Activated CD4-positive, alpha-beta T cell treated with anti-CD3 and anti-CD28 coated beads, Interleukin-2, amount 50 U/mL, for 4 hours (primary cell): Measurements from ENCODE around the gene SLC4A9.
A peak's percentile ranks its signal among the peaks of the same experiment; 100 is the strongest.

Source experiments
- DNase-seq, 2 experiments: peaks; one replicate each; pipeline ENCODE4 v3.0.0-alpha.2; 2020

SLC4A9 gene

DNA sequence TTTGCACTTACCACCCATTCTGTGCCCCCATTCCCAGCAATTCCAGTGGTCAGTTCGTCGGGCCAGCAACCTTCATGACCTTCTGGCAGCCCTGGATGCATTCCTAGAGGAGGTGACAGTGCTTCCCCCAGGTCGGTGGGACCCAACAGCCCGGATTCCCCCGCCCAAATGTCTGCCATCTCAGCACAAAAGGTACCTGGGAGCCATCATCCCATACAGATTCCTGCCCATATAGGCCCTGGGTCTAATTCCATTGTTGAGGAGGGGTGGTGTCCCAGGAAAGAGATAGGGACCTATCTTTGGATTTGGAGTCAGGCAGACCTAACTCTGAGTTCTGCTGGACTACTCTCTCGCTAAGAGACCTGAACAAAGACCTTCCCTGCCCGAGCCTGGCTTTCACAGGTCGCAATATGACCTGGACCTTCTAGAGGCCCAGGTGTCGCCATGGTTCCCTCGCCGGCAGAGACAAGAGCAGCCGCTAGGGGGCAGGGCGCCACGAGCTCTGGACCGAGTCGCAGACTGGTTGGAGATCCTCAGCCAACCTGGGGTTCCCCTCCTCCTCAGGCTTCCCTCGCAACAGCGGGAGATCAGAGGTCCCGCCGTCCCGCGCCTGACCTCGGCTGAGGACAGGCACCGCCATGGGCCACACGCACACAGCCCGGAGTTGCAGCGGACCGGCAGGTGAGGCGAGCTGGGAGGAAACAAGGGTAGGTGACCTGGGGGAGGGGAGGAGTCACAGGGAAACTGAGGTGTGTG lies 3.1 kb downstream of the SLC4A9 start:
- peak; percentile 79 to 83 for DNase-seq

DNA sequence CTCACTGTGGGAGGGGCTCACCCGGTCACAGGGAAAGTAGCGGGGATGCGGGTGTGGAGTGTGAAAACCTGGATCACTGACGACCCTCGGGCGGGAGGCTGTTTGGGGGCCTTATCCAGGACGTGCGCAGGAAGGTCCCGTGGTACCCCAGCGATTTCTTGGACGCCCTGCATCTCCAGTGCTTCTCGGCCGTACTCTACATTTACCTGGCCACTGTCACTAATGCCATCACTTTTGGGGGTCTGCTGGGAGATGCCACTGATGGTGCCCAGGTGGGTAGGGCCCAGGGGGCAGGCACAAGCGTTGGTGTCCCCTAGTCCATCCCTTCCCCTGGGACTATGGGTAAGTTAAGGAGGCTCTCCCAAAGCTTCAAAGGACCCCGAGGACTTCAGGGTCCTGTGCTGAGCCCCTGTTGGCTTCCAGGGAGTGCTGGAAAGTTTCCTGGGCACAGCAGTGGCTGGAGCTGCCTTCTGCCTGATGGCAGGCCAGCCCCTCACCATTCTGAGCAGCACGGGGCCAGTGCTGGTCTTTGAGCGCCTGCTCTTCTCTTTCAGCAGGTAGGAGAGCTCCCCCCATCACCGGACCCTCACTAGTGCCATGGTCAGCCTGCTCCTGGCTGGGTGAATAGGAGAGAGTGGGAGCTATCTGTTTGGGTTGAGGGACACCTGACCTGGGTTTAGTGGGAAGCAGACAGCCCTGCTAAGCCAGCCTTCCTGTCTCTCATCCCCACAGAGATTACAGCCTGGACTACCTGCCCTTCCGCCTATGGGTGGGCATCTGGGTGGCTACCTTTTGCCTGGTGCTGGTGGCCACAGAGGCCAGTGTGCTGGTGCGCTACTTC lies 3.9 kb downstream of the SLC4A9 start:
- DNase-seq = no peak

DNA sequence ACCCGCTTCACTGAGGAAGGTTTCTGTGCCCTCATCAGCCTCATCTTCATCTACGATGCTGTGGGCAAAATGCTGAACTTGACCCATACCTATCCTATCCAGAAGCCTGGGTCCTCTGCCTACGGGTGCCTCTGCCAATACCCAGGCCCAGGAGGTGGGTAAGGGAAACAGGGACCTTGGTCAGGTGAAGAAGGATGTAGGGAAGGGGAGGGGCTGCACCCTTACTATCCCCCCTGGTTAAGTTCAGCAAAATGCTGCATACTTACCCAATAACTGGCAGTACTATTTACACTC lies 4.4 kb downstream of the SLC4A9 start:
- DNase-seq = no peak

DNA sequence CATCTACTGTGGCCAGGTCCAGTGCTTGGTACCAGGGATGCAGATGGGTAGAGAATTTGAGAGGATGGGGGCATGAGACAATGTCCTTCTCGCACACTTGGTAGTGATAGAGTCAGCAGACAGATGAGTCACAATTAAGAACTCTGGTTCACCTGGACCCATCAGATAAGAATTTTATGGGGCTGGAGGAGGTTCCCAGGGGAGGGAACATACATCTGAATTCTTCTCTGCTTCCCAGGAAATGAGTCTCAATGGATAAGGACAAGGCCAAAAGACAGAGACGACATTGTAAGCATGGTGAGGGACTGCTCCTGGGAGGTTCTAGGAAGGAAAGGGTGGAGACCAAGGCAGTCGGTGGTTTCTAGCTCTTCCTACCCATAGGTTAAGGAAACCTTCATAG lies 5.3 kb downstream of the SLC4A9 start:
- no peak for DNase-seq

DNA sequence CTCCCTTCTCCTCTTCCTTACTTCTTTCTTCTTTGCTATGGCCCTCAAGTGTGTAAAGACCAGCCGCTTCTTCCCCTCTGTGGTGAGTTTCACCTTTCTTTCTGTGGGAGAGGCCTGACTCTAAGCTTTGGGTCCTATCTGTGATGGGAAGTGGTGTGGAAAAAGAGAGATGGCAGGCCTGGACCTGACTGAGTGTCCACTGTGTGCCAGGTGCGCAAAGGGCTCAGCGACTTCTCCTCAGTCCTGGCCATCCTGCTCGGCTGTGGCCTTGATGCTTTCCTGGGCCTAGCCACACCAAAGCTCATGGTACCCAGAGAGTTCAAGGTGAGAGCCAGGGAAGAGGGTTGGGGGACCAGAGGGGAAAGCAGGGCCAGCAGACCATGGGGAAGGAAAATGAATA lies 5.9 kb downstream of the SLC4A9 start:
- DNase-seq = no peak

DNA sequence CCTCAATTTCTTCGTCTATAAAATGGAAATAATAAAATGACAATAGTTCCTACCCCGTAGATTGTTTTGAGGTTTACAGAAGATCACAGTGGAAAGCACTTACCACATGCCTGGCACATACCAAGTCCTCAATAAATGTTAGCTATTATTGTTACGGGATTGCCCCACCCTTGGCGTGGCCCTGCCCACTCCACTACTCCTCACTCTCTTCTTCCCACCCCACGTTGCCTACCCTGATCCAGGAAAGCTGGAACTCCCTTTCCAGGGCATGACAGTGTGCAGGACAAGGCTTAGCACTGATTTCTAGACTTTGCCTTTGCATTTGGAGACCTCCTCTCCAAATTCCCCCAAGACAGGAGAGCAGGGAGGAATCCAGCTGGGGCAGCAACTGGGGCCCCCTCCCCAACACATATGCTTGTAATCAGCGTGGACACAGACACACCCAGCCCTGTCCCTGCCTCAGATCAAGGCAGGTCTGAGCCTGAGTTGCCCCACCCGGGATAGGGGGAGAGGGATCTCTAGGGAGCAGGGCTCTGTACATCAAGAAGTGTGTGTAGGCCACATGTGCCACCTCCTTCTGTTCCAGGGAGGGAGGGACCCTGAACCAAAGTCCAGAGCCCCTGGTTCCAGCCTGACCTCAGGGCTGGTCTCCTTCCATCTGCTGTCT lies 6.7 kb downstream of the SLC4A9 start:
- DNase-seq = no peak

DNA sequence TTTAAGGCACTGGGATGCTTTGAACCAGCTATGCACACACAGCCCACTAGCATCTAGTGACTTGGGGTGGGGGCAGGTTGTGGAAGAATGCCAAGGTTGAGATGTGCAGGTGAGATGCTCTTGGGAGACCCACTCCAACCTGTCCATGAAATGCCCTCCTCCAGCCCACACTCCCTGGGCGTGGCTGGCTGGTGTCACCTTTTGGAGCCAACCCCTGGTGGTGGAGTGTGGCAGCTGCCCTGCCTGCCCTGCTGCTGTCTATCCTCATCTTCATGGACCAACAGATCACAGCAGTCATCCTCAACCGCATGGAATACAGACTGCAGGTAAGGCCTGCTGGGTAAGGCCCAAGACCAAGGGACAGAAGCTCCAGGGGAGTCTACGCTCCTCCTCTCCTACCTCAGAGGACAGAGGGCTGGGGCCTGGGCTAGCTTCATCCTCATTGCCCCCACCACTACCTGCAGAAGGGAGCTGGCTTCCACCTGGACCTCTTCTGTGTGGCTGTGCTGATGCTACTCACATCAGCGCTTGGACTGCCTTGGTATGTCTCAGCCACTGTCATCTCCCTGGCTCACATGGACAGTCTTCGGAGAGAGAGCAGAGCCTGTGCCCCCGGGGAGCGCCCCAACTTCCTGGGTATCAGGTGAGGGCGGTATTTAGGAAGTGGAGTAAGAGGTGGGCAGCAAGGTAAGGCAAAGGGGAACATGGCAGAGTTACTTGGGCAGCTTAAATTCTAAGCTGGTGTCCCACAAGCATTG lies 7.4 kb downstream of the SLC4A9 start:
- DNase-seq = no peak

DNA sequence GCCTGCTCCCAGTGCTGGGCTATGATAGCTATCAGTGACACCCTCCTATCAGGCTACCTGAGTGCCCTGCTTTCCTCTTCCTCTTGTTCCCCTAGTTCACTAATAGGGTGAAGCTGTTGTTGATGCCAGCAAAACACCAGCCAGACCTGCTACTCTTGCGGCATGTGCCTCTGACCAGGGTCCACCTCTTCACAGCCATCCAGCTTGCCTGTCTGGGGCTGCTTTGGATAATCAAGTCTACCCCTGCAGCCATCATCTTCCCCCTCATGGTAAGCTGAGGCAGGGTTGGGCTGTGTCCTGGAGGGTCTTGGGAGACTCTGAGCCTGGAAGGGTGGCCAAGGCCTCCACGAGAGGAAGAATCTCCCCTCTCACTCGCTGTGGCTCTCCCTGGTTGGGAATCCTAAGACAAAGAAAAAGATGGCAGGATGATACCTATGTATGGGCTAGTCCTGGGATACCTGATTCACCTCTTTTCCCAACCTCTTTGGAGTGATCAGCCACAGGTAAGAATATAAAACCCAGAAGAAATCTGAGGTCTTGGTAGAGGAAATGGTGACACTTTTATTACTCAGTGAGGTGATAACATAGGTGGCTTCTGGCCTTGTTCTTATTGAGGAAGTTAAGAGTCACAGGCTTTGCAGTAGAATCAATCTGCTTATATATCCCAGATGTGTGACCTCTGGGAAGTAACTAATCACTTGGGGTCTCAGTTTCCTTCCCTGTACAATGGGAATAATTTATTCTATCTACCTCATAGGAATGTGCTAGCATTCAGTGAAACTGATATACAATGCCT lies 11.6 kb downstream of the SLC4A9 start:
- no peak for DNase-seq

DNA sequence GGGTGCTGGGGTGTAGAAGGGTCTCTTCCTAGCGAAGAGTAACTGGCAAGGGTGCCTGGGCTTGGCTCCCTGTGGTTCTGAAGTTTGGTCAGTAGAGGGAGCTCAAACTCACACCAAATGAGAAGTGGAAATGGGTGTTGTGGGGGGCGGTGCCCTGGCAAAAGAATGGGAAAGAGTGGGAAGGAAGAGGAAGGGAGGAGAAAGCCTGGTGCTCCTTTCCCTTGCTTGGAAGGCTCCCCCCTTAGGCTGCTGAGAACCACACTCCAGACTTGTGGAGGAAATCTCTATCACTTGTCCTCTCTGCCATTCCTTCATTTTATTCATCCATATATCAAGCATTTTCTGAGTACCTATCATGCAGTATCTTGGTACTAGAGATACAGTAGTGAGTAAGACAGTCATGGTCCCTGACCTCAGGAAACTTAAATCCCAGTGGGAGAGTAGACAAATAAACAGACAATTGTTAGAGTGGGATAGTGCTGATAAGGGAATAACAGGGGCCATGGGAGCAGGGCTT lies 13.0 kb downstream of the SLC4A9 start:
- peak; percentile 18 to 24 for DNase-seq

DNA sequence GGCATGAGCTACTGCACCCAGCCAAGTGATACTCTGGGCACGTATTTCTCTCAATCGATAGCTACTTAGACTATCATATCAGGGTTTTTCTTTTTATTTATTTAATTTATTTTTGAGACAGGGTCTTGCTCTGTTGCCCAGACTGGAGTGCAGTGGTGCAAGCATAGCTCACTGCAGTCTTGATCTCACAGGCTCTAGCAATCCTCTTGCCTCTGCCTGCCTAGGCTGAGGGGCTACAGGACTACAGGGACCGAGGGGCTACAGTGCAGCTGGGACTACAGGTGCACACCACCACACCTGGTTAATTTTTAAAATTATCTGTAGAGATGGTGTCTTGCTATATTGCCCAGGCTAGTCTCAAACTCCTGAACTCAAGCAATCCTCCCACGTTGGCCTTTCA lies 21.4 kb downstream of the SLC4A9 start:
- DNase-seq = no peak

DNA sequence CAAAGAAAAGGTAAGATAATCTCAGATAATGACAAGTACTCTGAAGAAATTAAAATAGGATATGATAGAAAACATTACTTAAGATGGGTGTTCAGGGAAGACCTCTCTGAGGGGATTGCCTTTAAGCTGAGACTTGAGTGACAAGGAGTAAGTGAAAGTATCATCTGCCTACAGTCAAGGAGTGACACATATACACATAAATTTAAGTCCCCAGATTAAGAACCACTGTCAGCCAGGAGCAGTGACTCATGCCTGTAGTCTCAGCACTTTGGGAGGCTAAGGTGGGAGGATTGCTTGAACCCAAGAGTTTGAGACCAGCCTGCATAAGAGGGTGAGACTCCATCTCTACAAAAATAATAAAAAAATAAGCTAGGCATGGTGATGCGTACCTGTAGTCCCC lies 22.0 kb downstream of the SLC4A9 start:
- no peak for DNase-seq

DNA sequence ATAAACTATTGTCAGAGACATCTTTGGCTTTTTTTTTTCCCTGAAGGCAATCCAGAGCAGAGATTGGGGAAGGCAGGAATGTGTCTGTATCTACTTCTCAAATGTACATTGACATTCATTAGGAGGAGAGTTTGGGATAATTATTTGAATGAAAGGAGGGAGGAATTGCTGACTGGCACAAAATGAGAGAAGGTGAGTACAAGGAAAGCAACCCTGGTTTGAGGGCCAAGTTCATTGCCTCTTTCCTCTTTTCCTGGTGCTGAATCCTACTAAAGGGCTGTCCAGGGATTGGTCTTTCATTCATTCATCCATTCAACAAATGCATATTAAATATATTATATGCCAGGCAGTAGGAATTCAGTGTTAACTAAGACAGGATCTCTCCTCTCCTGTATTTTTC lies 22.9 kb downstream of the SLC4A9 start:
- no peak for DNase-seq

DNA sequence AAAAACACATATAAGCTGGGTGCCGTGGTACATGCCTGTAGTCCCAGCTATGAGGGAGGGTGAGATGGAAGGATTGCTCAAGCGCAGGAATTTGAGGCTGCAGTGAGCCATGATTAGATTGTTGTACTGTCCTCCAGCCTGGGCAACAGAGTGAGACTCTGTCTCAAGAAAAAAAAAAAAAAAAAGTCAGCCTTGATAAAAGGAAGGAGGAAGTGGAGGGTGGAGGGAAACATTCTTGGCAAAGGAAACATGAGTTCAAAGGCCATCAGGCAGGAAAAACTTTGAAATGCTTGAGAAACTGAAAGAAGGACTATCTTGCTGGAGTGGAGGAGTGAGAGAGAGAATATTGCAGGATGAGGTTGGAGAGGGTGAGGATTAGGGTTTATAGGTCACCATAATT lies 23.3 kb downstream of the SLC4A9 start:
- no peak for DNase-seq

DNA sequence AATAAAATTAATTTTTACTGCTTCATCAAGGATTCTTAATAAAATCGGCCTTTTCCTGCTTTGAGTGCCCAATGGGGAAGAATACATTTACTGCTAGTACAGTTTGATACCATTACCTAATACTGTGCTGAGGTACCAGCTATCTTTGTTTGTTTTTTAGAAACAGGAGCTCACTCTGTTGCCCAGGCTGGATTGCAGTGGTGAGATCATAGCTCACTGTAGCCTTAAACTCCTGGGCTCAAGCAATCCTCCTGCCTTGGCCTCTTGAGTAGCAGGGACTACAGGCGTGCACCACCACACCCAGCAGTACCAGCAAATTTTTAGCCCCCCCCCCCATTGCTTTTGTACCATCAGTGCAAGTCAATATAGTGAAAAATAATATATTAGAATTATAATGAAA lies 28.1 kb downstream of the SLC4A9 start:
- DNase-seq = no peak

DNA sequence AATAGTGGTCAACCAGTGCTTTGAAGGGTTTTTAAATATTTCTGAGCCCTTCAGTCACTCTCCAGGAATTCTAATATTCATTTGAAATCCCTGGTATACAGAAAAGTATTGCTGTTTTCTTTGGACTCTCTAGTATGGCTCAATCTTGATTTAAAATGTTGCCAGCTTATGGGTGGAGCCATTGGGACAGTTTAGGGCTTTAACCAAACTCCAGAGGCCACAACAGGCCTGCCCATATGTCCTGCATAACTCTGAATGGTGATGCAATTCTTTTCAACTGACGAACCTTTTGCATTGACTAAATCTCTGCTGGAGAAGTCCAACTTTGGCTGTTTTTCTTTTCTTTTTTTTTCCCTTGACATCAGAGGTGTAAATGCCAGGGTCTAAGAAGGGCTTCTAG lies 31.3 kb downstream of the SLC4A9 start:
- DNase-seq = no peak

DNA sequence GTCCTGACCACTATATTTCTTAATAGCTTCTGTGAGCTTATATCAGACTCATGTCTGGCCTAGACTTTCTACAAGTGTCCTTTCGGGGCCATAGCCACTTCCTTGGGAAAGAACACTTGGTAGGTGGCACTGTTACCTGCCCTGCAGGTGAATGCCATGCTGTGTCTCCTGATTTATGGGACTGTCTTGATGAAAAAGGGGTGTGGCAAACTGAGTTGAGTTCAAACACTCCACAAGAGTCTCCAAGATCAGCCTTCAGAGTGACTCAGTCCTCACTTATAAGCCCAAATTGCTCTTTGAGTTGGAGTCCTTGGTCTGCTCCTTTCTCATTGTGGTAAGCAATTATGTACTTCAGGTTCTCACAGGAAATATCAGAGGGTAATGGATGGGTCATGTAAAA lies 31.7 kb downstream of the SLC4A9 start:
- DNase-seq = no peak

DNA sequence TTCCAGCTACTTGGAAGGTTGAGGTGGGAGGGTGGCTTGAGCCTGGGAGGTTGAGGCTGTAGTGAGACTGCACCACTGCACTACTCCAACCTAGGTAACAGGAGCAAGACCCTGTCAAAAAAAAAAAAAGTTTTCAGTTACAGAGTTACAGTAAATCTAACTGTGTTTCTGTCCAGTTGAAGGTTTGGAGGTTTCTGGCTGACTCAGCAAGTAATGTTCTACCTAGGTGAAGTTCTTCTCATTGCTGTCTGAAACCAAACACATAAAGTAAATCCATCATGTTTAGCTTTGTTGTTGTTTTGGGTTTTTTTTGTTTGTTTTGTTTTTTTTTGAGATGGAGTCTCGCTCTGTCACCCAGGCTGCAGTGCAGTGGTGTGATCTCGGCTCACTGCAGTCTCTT lies 33.7 kb downstream of the SLC4A9 start:
- DNase-seq = no peak

DNA sequence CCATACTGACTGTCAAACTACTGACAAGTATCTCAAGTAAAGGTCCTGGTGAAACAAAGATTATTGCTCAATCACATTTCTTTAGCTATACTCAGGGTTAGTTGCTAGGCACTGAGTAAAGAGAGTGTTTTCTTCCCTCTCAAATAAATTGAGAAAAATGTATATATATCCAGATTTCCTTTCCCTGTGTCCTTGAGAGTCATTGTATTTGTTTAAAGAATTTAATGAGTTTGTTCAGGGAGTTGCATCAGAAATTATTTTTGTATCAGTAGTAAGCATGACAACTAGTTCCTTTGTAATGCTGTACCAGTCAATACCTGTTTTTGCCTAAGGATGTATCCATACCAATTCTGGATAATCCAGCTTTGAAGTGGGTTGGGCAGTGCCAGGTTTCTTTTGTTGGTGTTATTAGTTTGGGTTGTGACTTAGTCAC lies 38.4 kb downstream of the SLC4A9 start:
- DNase-seq = no peak

DNA sequence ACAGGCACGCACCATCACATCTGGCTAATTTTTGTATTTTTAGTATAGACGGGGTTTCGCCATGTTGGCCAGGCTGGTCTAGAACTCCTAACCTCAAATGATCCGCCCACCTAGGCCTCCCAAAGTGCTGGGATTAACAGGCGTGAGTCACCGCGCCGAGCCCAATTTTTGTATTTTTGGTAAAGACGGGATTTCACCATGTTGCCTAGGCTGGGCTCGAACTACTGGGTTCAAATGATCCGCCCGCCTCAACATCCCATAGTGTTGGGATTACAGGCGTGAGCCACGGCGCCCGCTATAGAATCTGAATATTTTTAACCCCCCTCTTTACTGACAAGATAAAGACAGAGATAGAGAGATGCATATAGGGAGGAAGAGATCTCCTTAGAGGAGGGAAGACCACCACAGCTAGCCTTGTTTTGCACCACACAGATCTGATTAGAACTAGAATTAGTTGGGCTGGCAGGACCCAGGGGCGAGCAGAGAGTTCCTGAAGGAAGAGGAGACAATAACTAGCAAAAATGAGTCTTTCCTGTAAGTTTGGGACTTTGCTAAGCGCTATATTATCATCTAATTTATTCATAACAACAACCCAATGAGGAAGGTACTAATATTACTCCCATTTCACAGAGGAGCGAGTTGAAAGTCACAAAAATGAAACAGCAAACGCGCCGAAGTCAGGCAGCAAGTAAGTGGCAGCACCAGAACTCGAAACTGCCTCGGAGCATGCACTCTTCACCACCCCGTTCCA lies 40.2 kb downstream of the SLC4A9 start:
- DNase-seq = peak; percentile 34

DNA sequence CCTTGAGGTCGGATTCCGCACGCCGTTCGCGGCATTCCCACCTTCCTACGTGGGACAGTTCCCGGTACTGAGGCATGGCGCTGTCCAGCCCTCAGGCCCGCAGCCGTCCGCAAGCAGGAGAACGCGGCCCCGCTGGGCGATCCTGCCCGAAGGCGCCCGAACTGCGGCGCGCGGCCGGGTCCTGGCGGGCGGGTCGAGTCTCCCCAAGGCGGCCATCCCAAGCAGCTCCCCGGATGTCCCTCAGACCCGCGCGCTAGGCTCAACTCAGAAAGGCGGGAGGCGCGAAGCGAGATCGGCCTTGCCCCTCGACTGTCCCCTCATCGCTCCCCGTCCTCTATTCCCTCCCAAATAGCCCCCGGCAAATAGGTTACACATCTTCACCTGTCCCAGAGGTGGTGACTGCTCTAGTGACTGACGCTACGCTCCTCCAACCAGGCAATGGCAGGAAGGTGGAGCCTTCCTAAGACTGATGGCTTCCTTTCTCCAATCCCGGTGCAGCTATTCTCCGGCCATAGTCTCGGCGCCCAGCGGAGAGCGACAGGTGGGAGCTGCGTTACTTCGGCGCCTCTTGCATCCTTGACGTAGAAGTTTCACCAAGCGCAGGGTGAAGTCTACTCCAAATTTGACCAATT lies 40.9 kb downstream of the SLC4A9 start:
- DNase-seq = peak; percentile 80 to 81
